HepG2 (cell line): ENCODE results near the gene CD151. TPM values are rescaled to one million over a fixed set of nuclear protein-coding genes. Genes with fewer than 3 reads are reported as not detected.

Experiments
- CHCHD3 ChIP-seq: sonication (generic); formaldehyde crosslinking; IDR thresholded peaks from 2 replicates; pipeline ENCODE4 v1.8.0; 2022; ENCODE audit warnings: mild to moderate bottlenecking, missing genetic modification reagents, moderate library complexity
- FOXC1 ChIP-seq: sonication (generic); formaldehyde crosslinking; IDR thresholded peaks from 2 replicates; pipeline ENCODE4 v1.8.0; 2022; ENCODE audit warnings: mild to moderate bottlenecking, missing genetic modification reagents, borderline replicate concordance
- GATA4 ChIP-seq: sonication (generic); IDR thresholded peaks from 2 replicates; pipeline ENCODE4 v1.6.1; 2016; ENCODE audit warnings: antibody characterized with exemption, low read depth, borderline replicate concordance
- GATAD2A ChIP-seq: IDR thresholded peaks from 2 replicates; pipeline ENCODE4 v1.6.1; 2016
- HNF4G ChIP-seq, 2 experiments: sonication (generic) in 1 of 2; formaldehyde crosslinking in 1 of 2; IDR thresholded peaks; 2 replicates each; pipeline versions ENCODE4 v1.4.0 to v1.6.1; 2011 to 2020; ENCODE audit warnings: borderline replicate concordance in 2 of 2, low read depth in 2 of 2, mild to moderate bottlenecking in 2 of 2, low read length in 1 of 2, missing genetic modification reagents in 1 of 2, moderate library complexity in 1 of 2
- KLF16 ChIP-seq, 2 experiments: sonication (generic) in 1 of 2; formaldehyde crosslinking in 1 of 2; IDR thresholded peaks; 2 replicates each; pipeline versions ENCODE4 v1.6.1 to v1.8.0; 2016 to 2023; ENCODE audit warnings: missing genetic modification reagents in 2 of 2, missing compliant biosample characterization in 1 of 2
- SOX13 ChIP-seq, 3 experiments: fragments of 450-650 bp in 1 of 3; sonication (generic) in 1 of 3; formaldehyde crosslinking in 1 of 3; IDR thresholded peaks in 2 of 3; conservative IDR thresholded peaks in 1 of 3; 2 replicates each; pipeline versions ENCODE4 v1.5.0 to v1.6.1; 2016 to 2020; ENCODE audit warnings: antibody characterized with exemption in 1 of 3, mild to moderate bottlenecking in 1 of 3, missing compliant biosample characterization in 1 of 3, missing genetic modification reagents in 1 of 3, moderate library complexity in 1 of 3
- ZNF143 ChIP-seq: sonication (generic); formaldehyde crosslinking; IDR thresholded peaks from 2 replicates; pipeline ENCODE4 v1.4.0; 2020; ENCODE audit warnings: missing genetic modification reagents
- ZNF354B ChIP-seq: sonication (generic); formaldehyde crosslinking; IDR thresholded peaks from 2 replicates; pipeline ENCODE4 v1.8.0; 2022; ENCODE audit warnings: mild to moderate bottlenecking, missing genetic modification reagents
- ZNF562 ChIP-seq: sonication (generic); formaldehyde crosslinking; IDR thresholded peaks from 2 replicates; pipeline ENCODE4 v1.8.0; 2022; ENCODE audit warnings: missing genetic modification reagents, borderline replicate concordance
- ZNF724P ChIP-seq: sonication (generic); formaldehyde crosslinking; IDR thresholded peaks from 2 replicates; pipeline ENCODE4 v1.8.0; 2022; ENCODE audit warnings: missing genetic modification reagents, borderline replicate concordance
- ZNF773 ChIP-seq: sonication (generic); formaldehyde crosslinking; IDR thresholded peaks from 2 replicates; pipeline ENCODE4 v1.4.0; 2020; ENCODE audit warnings: missing genetic modification reagents, borderline replicate concordance
- polyA plus RNA-seq, 8 experiments: library from polyadenylated mRNA; depleted of rRNA in 3 of 8; stranded (reverse) in 7 of 8; unstranded in 1 of 8; fragments of >200 nt; fragmentation: Illumina TruSeq in 4 of 8; extraction: Trizol in 4 of 8; gene quantifications; 2 replicates each; pipeline versions ENCODE4 v1.2.1 to v1.2.3, GENCODE V29; 2011 to 2016; ENCODE audit warnings: low read depth in 4 of 8, missing spikeins in 1 of 8, mixed read lengths in 1 of 8; ENCODE audit not compliant: insufficient read depth in 1 of 8
- total RNA-seq, 5 experiments: library from RNA; depleted of rRNA; stranded (reverse); fragments of >200 nt; fragmentation: Illumina TruSeq; extraction: Trizol; gene quantifications; 2 replicates each; pipeline ENCODE4 v1.2.3, GENCODE V29; 2016; ENCODE audit warnings: low read depth in 1 of 5
- TF ChIP-seq, protein P1 (sequence below): sonication (generic); formaldehyde crosslinking; IDR thresholded peaks from 2 replicates; pipeline ENCODE4 v1.4.0; 2020; ENCODE audit warnings: missing genetic modification reagents
- TF ChIP-seq, protein P2 (sequence below): IDR thresholded peaks from 2 replicates; pipeline ENCODE4 v1.6.1; 2016; ENCODE audit warnings: low read depth
- TF ChIP-seq, protein P3 (sequence below): sonication (generic); formaldehyde crosslinking; IDR thresholded peaks from 2 replicates; pipeline ENCODE4 v1.4.0; 2020; ENCODE audit warnings: mild to moderate bottlenecking, missing genetic modification reagents, borderline replicate concordance
- TF ChIP-seq, protein P4 (sequence below): sonication (generic); formaldehyde crosslinking; conservative IDR thresholded peaks from 2 replicates; pipeline ENCODE4 v1.4.0; 2020; ENCODE audit warnings: mild to moderate bottlenecking, missing genetic modification reagents, moderate library complexity
- TF ChIP-seq, protein P5 (sequence below): sonication (generic); formaldehyde crosslinking; IDR thresholded peaks from 2 replicates; pipeline ENCODE4 v1.4.0; 2020; ENCODE audit warnings: missing genetic modification reagents

CD151 gene
- total and polyA plus RNA-seq, 2 of the 13 experiments (the other 11 are each of a cell fraction or from before 2014, with no cell fraction given) = 125 to 197 TPM

DNA sequence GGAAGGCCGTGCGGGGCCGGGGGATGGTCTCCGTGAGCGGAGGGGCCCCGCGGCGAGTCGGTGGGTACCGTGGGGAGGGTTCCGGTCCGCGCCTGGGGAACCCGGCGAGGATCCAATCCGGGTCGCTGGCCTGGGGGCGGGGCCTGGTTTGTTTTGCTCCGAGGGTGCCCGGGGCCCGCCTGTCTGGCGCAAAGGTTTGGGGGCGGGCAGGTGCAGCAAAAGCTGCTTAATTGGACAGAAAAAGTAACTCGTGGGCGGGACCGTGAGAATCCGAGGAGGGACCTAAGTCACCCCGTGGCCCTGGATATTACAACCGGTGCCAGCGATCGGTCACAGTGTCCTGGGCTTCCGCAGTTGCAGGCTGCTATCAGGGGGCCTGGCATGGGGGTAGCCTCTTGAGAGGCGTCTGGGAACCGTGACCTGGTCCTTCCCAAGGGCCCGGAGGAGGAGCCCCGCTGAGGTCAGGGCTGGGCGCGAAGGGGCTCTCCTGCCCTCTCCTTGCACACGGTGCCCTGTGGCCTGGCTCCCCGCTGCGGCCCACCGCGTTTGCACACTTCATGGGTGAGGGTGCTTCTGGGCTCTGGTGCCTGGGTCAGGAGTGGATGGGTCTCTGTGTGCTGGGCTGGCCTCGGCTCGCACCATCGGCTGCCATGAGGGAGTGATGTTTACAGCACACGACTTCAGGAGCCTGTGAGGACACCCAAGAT is 12.7 kb upstream of the CD151 start (continued):
- no peak for TF ChIP-seq FOXC1
- no peak for TF ChIP-seq ZNF143 (CRISPR knock-in tag)
- TF ChIP-seq, protein P1, sequence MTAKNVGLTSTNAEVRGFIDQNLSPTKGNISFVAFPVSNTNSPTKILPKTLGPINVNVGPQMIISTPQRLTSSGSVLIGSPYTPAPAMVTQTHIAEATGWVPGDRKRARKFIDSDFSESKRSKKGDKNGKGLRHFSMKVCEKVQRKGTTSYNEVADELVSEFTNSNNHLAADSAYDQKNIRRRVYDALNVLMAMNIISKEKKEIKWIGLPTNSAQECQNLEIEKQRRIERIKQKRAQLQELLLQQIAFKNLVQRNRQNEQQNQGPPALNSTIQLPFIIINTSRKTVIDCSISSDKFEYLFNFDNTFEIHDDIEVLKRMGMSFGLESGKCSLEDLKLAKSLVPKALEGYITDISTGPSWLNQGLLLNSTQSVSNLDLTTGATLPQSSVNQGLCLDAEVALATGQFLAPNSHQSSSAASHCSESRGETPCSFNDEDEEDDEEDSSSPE (CRISPR knock-in tag) = no peak
- peak; percentile 10; the same call in 1 of the 2 replicates for TF ChIP-seq HNF4G (IDR thresholded peaks at IDR 0.05; ENCODE audit: borderline replicate concordance, low read depth, low read length)
- TF ChIP-seq HNF4G (CRISPR knock-in tag; IDR thresholded peaks at IDR 0.05; ENCODE audit: borderline replicate concordance, low read depth) = no peak
- TF ChIP-seq ZNF773 (CRISPR knock-in tag) = no peak
- no peak for TF ChIP-seq SOX13 (IDR thresholded peaks at IDR 0.05)
- no peak for TF ChIP-seq SOX13 (CRISPR knock-in tag; conservative IDR thresholded peaks at IDR 0.05 in 1 of 2, IDR thresholded peaks at IDR 0.05 in 1 of 2)
- TF ChIP-seq, protein P2, sequence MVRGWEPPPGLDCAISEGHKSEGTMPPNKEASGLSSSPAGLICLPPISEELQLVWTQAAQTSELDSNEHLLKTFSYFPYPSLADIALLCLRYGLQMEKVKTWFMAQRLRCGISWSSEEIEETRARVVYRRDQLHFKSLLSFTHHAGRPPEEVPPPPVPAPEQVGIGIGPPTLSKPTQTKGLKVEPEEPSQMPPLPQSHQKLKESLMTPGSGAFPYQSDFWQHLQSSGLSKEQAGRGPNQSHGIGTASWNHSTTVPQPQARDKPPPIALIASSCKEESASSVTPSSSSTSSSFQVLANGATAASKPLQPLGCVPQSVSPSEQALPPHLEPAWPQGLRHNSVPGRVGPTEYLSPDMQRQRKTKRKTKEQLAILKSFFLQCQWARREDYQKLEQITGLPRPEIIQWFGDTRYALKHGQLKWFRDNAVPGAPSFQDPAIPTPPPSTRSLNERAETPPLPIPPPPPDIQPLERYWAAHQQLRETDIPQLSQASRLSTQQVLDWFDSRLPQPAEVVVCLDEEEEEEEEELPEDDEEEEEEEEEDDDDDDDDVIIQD (CRISPR knock-in tag) = no peak
- TF ChIP-seq GATA4 = no peak
- no peak for TF ChIP-seq GATAD2A (CRISPR knock-in tag)
- 0 out of 2 replicates have a peak, but pooled peaks have one; percentile 80 for TF ChIP-seq CHCHD3 (CRISPR knock-in tag)
- TF ChIP-seq, protein P3, sequence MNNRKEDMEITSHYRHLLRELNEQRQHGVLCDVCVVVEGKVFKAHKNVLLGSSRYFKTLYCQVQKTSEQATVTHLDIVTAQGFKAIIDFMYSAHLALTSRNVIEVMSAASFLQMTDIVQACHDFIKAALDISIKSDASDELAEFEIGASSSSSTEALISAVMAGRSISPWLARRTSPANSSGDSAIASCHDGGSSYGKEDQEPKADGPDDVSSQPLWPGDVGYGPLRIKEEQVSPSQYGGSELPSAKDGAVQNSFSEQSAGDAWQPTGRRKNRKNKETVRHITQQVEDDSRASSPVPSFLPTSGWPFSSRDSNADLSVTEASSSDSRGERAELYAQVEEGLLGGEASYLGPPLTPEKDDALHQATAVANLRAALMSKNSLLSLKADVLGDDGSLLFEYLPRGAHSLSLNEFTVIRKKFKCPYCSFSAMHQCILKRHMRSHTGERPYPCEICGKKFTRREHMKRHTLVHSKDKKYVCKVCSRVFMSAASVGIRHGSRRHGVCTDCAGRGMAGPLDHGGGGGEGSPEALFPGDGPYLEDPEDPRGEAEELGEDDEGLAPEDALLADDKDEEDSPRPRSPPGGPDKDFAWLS (CRISPR knock-in tag) = no peak
- no peak for TF ChIP-seq ZNF562 (CRISPR knock-in tag)
- 0 out of 4 replicates have a peak, but pooled peaks of 1 of the 2 experiments have one; percentile 28 for TF ChIP-seq KLF16 (CRISPR knock-in tag; IDR thresholded peaks at IDR 0.05)
- TF ChIP-seq ZNF354B (CRISPR knock-in tag) = no peak
- TF ChIP-seq, protein P4, sequence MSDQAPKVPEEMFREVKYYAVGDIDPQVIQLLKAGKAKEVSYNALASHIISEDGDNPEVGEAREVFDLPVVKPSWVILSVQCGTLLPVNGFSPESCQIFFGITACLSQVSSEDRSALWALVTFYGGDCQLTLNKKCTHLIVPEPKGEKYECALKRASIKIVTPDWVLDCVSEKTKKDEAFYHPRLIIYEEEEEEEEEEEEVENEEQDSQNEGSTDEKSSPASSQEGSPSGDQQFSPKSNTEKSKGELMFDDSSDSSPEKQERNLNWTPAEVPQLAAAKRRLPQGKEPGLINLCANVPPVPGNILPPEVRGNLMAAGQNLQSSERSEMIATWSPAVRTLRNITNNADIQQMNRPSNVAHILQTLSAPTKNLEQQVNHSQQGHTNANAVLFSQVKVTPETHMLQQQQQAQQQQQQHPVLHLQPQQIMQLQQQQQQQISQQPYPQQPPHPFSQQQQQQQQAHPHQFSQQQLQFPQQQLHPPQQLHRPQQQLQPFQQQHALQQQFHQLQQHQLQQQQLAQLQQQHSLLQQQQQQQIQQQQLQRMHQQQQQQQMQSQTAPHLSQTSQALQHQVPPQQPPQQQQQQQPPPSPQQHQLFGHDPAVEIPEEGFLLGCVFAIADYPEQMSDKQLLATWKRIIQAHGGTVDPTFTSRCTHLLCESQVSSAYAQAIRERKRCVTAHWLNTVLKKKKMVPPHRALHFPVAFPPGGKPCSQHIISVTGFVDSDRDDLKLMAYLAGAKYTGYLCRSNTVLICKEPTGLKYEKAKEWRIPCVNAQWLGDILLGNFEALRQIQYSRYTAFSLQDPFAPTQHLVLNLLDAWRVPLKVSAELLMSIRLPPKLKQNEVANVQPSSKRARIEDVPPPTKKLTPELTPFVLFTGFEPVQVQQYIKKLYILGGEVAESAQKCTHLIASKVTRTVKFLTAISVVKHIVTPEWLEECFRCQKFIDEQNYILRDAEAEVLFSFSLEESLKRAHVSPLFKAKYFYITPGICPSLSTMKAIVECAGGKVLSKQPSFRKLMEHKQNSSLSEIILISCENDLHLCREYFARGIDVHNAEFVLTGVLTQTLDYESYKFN (CRISPR knock-in tag) = 0 out of 2 replicates have a peak, but pooled peaks have one; percentile 18
- TF ChIP-seq, protein P5, sequence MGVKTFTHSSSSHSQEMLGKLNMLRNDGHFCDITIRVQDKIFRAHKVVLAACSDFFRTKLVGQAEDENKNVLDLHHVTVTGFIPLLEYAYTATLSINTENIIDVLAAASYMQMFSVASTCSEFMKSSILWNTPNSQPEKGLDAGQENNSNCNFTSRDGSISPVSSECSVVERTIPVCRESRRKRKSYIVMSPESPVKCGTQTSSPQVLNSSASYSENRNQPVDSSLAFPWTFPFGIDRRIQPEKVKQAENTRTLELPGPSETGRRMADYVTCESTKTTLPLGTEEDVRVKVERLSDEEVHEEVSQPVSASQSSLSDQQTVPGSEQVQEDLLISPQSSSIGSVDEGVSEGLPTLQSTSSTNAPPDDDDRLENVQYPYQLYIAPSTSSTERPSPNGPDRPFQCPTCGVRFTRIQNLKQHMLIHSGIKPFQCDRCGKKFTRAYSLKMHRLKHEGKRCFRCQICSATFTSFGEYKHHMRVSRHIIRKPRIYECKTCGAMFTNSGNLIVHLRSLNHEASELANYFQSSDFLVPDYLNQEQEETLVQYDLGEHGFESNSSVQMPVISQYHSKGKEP = no peak
- no peak for TF ChIP-seq ZNF724P (CRISPR knock-in tag)
